ENCODE results near the gene RETSAT. TPM values are rescaled to one million over a fixed set of nuclear protein-coding genes. Genes with fewer than 3 reads are reported as not detected.

The RETSAT gene
- total and polyA plus RNA-seq, 2 donors (not counting 1 experiment from before 2014, with no cell fraction given), result 13.0 to 28.1 TPM

DNA sequence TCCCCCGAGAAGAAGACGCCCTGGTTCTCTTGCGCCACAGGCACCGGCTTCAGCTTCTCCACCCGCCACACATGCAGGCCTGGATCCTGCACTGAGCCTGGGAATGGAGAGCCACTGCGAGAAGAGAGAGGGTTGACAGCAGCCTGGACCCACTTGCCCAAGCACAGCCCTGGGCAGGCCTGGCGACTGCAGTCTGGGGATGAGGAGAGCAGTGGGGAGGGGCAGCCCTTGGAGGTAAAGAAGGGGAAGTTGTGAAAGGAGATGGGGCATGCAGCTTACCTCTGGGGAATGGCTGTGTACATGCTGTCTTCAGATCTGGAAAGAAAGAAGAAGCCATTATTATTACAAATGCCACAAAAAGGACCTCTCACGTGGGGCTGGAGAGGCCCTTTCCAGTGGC lies 47.5 kb upstream of the RETSAT start:
- CTCF ChIA-PET, result interaction anchor here (0.9 to 8.7 kb wide), 3 partner anchors 10 to 150 kb away, joined by 3 to 45 read pairs (median 6); no protein-coding TSS in a partner anchor
- H3K27ac Mint-ChIP-seq, result peak overlapping the region; percentile 72

DNA sequence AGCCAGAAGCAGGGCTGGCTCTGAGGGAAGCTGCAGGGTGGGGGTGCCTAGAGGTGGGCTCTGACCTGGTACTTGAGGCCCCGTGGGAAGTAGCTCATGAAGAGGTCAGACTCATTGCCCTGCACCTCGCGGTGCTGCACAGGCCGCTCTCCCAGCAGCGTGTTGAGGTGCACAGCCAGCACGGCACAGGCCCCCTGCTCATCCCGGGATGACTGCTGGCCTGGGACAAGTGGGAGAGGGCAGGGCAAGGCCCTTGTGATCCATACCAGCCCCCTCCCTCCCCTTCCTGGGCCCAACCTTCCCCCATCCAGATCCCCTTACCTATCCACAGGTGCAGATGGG lies 47.1 kb upstream of the RETSAT start:
- POLR2A ChIA-PET, result interaction anchor here (0.6 to 2.0 kb wide), 3 partner anchors 11 to 137 kb away, joined by 3 to 5 read pairs (median 3); partner anchors contain the start of genes MAT2A and TGOLN2
- TF ChIP-seq, protein P1, sequence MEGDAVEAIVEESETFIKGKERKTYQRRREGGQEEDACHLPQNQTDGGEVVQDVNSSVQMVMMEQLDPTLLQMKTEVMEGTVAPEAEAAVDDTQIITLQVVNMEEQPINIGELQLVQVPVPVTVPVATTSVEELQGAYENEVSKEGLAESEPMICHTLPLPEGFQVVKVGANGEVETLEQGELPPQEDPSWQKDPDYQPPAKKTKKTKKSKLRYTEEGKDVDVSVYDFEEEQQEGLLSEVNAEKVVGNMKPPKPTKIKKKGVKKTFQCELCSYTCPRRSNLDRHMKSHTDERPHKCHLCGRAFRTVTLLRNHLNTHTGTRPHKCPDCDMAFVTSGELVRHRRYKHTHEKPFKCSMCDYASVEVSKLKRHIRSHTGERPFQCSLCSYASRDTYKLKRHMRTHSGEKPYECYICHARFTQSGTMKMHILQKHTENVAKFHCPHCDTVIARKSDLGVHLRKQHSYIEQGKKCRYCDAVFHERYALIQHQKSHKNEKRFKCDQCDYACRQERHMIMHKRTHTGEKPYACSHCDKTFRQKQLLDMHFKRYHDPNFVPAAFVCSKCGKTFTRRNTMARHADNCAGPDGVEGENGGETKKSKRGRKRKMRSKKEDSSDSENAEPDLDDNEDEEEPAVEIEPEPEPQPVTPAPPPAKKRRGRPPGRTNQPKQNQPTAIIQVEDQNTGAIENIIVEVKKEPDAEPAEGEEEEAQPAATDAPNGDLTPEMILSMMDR (IDR thresholded peaks at IDR 0.05), result no peak
- TF ChIP-seq EZH2 (IDR thresholded peaks at IDR 0.05; ENCODE audit: borderline replicate concordance, insufficient read depth, low read depth, low read length, poor library complexity, severe bottlenecking), result no peak
- Histone ChIP-seq H4K20me1 (ENCODE audit: control insufficient read depth, insufficient read depth, low read length, poor library complexity, severe bottlenecking) (no peaks in the 10 kb centered on the region), H3K4me2 (replicated peaks; ENCODE audit: low read depth, low read length, poor library complexity, severe bottlenecking) (no peak overlapping the region), H3K4me1 (ENCODE audit: control insufficient read depth in 2 of 2, insufficient read depth in 2 of 2, low read length in 2 of 2) (peaks cover 31 to 33% of the 10 kb centered on the region in 2 donors), H3K79me2 (ENCODE audit: control insufficient read depth, insufficient read depth, low read length) (peaks cover 21% of the 10 kb centered on the region), H3K27ac (ENCODE audit: low read length in 2 of 2) (no peak overlapping the region), H2AFZ (ENCODE audit: insufficient read depth, low read depth, low read length, poor library complexity, severe bottlenecking) (no peak overlapping the region), H3K4me3 (ENCODE audit: control extremely low read depth in 1 of 5, extremely low read depth in 1 of 5, insufficient read depth in 1 of 5, low read depth in 2 of 5, low read length in 4 of 5) (no peak overlapping the region), H3K36me3 (replicated peaks in 1 of 2; ENCODE audit: control extremely low read depth in 1 of 2, control insufficient read depth in 1 of 2, extremely low read depth in 1 of 2, insufficient read depth in 2 of 2, low read length in 1 of 2) (peaks cover 5 to 51% of the 10 kb centered on the region in 2 experiments), H3K27me3 (replicated peaks in 1 of 4; ENCODE audit: control extremely low read depth in 1 of 4, control insufficient read depth in 3 of 4, insufficient read depth in 4 of 4, low read length in 3 of 4) (no peaks in the 10 kb centered on the region), H3K9ac (ENCODE audit: low read length) (no peak overlapping the region), H3K9me3 (ENCODE audit: control extremely low read depth in 1 of 3, control insufficient read depth in 2 of 3, insufficient read depth in 1 of 3, low read length in 2 of 3) (peaks cover 0 to 4% (median 0%) of the 10 kb centered on the region in 3 donors)
- CTCF ChIA-PET, result interaction anchor here (0.9 to 8.7 kb wide), 3 partner anchors 10 to 151 kb away, joined by 3 to 45 read pairs (median 6); no protein-coding TSS in a partner anchor
- no peaks in the 10 kb centered on the region for H3K27me3 Mint-ChIP-seq
- WGBS (ENCODE audit: insufficient coverage), result 99% methylated on average over 7 of the region's 7 CpGs
- peaks cover 32% of the 10 kb centered on the region for H3K4me1 Mint-ChIP-seq
- H3K9me3 Mint-ChIP-seq (ENCODE audit: insufficient read depth), result no peaks in the 10 kb centered on the region
- no peak for ATAC-seq (ENCODE audit: low read depth)
- DNase-seq, result no peak
- H3K4me3 Mint-ChIP-seq, result no peak overlapping the region
- no peak overlapping the region for H3K27ac Mint-ChIP-seq
- intact Hi-C loops (cut with micrococcal nuclease), result no loop called here

More for the DNA sequence above, 47.5 kb upstream of the RETSAT start:
- Histone ChIP-seq H3K27me3 (replicated peaks in 1 of 4; ENCODE audit: control extremely low read depth in 1 of 4, control insufficient read depth in 3 of 4, insufficient read depth in 4 of 4, low read length in 3 of 4) (no peaks in the 10 kb centered on the region), H3K4me1 (ENCODE audit: control insufficient read depth in 2 of 2, insufficient read depth in 2 of 2, low read length in 2 of 2) (peaks cover 35 to 36% of the 10 kb centered on the region in 2 donors), H3K9ac (ENCODE audit: low read length) (no peak overlapping the region), H3K4me2 (replicated peaks; ENCODE audit: low read depth, low read length, poor library complexity, severe bottlenecking) (peak overlapping the region; percentile 27), H3K4me3 (ENCODE audit: control extremely low read depth in 1 of 5, extremely low read depth in 1 of 5, insufficient read depth in 1 of 5, low read depth in 2 of 5, low read length in 4 of 5) (no peak overlapping the region), H2AFZ (ENCODE audit: insufficient read depth, low read depth, low read length, poor library complexity, severe bottlenecking) (no peak overlapping the region), H3K36me3 (replicated peaks in 1 of 2; ENCODE audit: control extremely low read depth in 1 of 2, control insufficient read depth in 1 of 2, extremely low read depth in 1 of 2, insufficient read depth in 2 of 2, low read length in 1 of 2) (peaks cover 5 to 47% of the 10 kb centered on the region in 2 experiments), H3K9me3 (ENCODE audit: control extremely low read depth in 1 of 3, control insufficient read depth in 2 of 3, insufficient read depth in 1 of 3, low read length in 2 of 3) (peaks cover 0 to 4% (median 0%) of the 10 kb centered on the region in 3 donors), H3K79me2 (ENCODE audit: control insufficient read depth, insufficient read depth, low read length) (peaks cover 25% of the 10 kb centered on the region), H3K27ac (ENCODE audit: low read length in 2 of 2) (peak overlapping the region in 1 of 2 donors; percentile 49), H4K20me1 (ENCODE audit: control insufficient read depth, insufficient read depth, low read length, poor library complexity, severe bottlenecking) (no peaks in the 10 kb centered on the region)
- no peak for DNase-seq
- peak; percentile 50 for ATAC-seq (ENCODE audit: low read depth)
- Mint-ChIP-seq H3K9me3 (ENCODE audit: insufficient read depth) (no peaks in the 10 kb centered on the region), H3K4me1 (peaks cover 35% of the 10 kb centered on the region), H3K27me3 (no peaks in the 10 kb centered on the region), H3K4me3 (peak overlapping the region; percentile 49)
- 84% methylated on average over 7 of the region's 8 CpGs for WGBS (ENCODE audit: insufficient coverage)
- POLR2A ChIA-PET, result interaction anchor here (0.6 to 2.0 kb wide), 3 partner anchors 10 to 137 kb away, joined by 3 to 5 read pairs (median 3); partner anchors contain the start of genes MAT2A and TGOLN2
- TF ChIP-seq EZH2 (IDR thresholded peaks at IDR 0.05; ENCODE audit: borderline replicate concordance, insufficient read depth, low read depth, low read length, poor library complexity, severe bottlenecking), result no peak
- TF ChIP-seq, protein P1 (IDR thresholded peaks at IDR 0.05), result no peak
- intact Hi-C loops (cut with micrococcal nuclease), result no loop called here
